SK-N-SH treated with all-trans-retinoic acid at 6 μM for 48 hours (cell line): Measurements from ENCODE around the gene CACNA1C.

Source experiments
- ATAC-seq: fragments of 200-7000 bp; cut with Tn5 transposase; 3 replicates; pipeline ENCODE4 v1.9.1; 2020; ENCODE audit warnings: mild to moderate bottlenecking, moderate library complexity
- BACH2 ChIP-seq: fragments of 250-450 bp; sonication (Bioruptor Pico); IDR thresholded peaks from 2 replicates; pipeline ENCODE4 v1.9.0; 2021; ENCODE audit warnings: mild to moderate bottlenecking, borderline replicate concordance
- CSRNP3 ChIP-seq: fragments of 250-450 bp; sonication (Bioruptor Pico); IDR thresholded peaks from 2 replicates; pipeline ENCODE4 v1.5.1; 2021; ENCODE audit warnings: mild to moderate bottlenecking, moderate library complexity
- ESRRG ChIP-seq: fragments of 250-450 bp; sonication (Bioruptor Pico); IDR thresholded peaks from 2 replicates; pipeline ENCODE4 v1.6.1; 2021; ENCODE audit warnings: mild to moderate bottlenecking
- OSR1 ChIP-seq: fragments of 250-450 bp; sonication (Bioruptor Pico); IDR thresholded peaks from 2 replicates; pipeline ENCODE4 v1.8.0; 2022; ENCODE audit warnings: moderate library complexity, mild to moderate bottlenecking, inconsistent platforms
- PATZ1 ChIP-seq: fragments of 250-450 bp; sonication (Bioruptor Pico); IDR thresholded peaks from 2 replicates; pipeline ENCODE4 v1.8.0; 2020; ENCODE audit warnings: mild to moderate bottlenecking, moderate library complexity, borderline replicate concordance
- PPARA ChIP-seq: fragments of 250-450 bp; sonication (Bioruptor Pico); IDR thresholded peaks from 2 replicates; pipeline ENCODE4 v1.5.0; 2020; ENCODE audit warnings: mild to moderate bottlenecking, borderline replicate concordance
- TCF4 ChIP-seq: fragments of 250-450 bp; sonication (Bioruptor Pico); IDR thresholded peaks from 2 replicates; pipeline ENCODE4 v1.8.0; 2021; ENCODE audit warnings: mild to moderate bottlenecking, moderate library complexity, borderline replicate concordance
- ZFP3 ChIP-seq: fragments of 250-450 bp; sonication (Bioruptor Pico); IDR thresholded peaks from 2 replicates; pipeline ENCODE4 v1.5.0; 2020; ENCODE audit warnings: mild to moderate bottlenecking, moderate library complexity
- ZFP30 ChIP-seq: fragments of 450-650 bp; formaldehyde crosslinking; IDR thresholded peaks from 2 replicates; pipeline ENCODE4 v1.5.0; 2022; ENCODE audit warnings: mild to moderate bottlenecking, moderate library complexity
- ZNF565 ChIP-seq: fragments of 450-650 bp; formaldehyde crosslinking; conservative IDR thresholded peaks from 2 replicates; pipeline ENCODE4 v1.5.0; 2020; ENCODE audit warnings: low read depth, mild to moderate bottlenecking, moderate library complexity
- ZNF70 ChIP-seq: fragments of 450-650 bp; formaldehyde crosslinking; IDR thresholded peaks from 2 replicates; pipeline ENCODE4 v1.5.0; 2020; ENCODE audit warnings: mild to moderate bottlenecking, moderate library complexity
- ZNF8 ChIP-seq: fragments of 450-650 bp; formaldehyde crosslinking; IDR thresholded peaks from 2 replicates; pipeline ENCODE4 v1.5.0; 2020; ENCODE audit warnings: mild to moderate bottlenecking, moderate library complexity
- TF ChIP-seq, protein P1 (sequence below): fragments of 250-450 bp; sonication (Bioruptor Pico); IDR thresholded peaks from 2 replicates; pipeline ENCODE4 v1.5.1; 2020; ENCODE audit warnings: low read depth, mild to moderate bottlenecking, moderate library complexity
- TF ChIP-seq, protein P2 (sequence below): fragments of 250-450 bp; sonication (Bioruptor Pico); IDR thresholded peaks from 2 replicates; pipeline ENCODE4 v1.5.0; 2020; ENCODE audit warnings: mild to moderate bottlenecking, moderate library complexity

CACNA1C gene

GRCh38 chr12:2306012-2306411, 253.2 kb downstream of the CACNA1C start:
- no peak for ATAC-seq
- TF ChIP-seq PATZ1 (CRISPR knock-in tag), result no peak
- TF ChIP-seq ZFP3 (CRISPR knock-in tag), result no peak
- no peak for TF ChIP-seq ZNF8 (CRISPR knock-in tag)
- TF ChIP-seq, protein P1, sequence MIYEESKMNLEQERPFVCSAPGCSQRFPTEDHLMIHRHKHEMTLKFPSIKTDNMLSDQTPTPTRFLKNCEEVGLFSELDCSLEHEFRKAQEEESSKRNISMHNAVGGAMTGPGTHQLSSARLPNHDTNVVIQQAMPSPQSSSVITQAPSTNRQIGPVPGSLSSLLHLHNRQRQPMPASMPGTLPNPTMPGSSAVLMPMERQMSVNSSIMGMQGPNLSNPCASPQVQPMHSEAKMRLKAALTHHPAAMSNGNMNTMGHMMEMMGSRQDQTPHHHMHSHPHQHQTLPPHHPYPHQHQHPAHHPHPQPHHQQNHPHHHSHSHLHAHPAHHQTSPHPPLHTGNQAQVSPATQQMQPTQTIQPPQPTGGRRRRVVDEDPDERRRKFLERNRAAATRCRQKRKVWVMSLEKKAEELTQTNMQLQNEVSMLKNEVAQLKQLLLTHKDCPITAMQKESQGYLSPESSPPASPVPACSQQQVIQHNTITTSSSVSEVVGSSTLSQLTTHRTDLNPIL (CRISPR knock-in tag), result no peak
- no peak for TF ChIP-seq BACH2

DNA sequence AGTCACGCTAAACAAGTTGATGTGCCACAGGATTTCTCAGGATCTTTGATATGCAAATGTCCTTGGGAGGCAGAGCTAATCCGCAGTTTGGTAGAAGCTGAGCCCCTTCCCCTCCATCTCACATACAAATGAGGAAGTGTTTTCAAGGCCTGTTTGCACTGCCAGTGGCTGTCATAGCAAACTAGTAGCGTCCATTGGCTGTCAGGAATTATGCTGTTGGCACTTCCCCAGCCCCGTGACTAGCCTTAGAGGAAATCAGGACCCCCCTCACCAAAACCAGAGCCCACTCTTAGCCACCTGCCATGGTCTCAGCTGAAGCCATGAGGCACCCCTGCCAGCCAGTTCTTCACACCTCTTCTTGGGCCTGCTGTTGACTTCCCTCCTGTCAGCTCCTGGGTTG, 253.9 kb downstream of the CACNA1C start:
- no peak for TF ChIP-seq ZFP30 (CRISPR knock-in tag)
- TF ChIP-seq CSRNP3 (CRISPR knock-in tag), result no peak
- no peak for TF ChIP-seq TCF4
- no peak for TF ChIP-seq ESRRG
- TF ChIP-seq, protein P2, sequence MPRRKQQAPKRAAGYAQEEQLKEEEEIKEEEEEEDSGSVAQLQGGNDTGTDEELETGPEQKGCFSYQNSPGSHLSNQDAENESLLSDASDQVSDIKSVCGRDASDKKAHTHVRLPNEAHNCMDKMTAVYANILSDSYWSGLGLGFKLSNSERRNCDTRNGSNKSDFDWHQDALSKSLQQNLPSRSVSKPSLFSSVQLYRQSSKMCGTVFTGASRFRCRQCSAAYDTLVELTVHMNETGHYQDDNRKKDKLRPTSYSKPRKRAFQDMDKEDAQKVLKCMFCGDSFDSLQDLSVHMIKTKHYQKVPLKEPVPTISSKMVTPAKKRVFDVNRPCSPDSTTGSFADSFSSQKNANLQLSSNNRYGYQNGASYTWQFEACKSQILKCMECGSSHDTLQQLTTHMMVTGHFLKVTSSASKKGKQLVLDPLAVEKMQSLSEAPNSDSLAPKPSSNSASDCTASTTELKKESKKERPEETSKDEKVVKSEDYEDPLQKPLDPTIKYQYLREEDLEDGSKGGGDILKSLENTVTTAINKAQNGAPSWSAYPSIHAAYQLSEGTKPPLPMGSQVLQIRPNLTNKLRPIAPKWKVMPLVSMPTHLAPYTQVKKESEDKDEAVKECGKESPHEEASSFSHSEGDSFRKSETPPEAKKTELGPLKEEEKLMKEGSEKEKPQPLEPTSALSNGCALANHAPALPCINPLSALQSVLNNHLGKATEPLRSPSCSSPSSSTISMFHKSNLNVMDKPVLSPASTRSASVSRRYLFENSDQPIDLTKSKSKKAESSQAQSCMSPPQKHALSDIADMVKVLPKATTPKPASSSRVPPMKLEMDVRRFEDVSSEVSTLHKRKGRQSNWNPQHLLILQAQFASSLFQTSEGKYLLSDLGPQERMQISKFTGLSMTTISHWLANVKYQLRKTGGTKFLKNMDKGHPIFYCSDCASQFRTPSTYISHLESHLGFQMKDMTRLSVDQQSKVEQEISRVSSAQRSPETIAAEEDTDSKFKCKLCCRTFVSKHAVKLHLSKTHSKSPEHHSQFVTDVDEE, result no peak
- TF ChIP-seq OSR1, result no peak
- TF ChIP-seq ZNF565 (CRISPR knock-in tag), result no peak
- ATAC-seq, result no peak

- no peak for ATAC-seq
- no peak for TF ChIP-seq BACH2
- TF ChIP-seq, protein P2, result no peak
- TF ChIP-seq PPARA (CRISPR knock-in tag), result no peak
- no peak for TF ChIP-seq ZNF70 (CRISPR knock-in tag)
- no peak for TF ChIP-seq CSRNP3 (CRISPR knock-in tag)
- TF ChIP-seq PATZ1 (CRISPR knock-in tag), result no peak
Observed at GRCh38 chr12:2307550-2307949, 254.8 kb downstream of the CACNA1C start.
